HG03558 (cell line): ENCODE measurements around the gene CRKL.
"Not testable (repeated sequence)": the region's sequence is repeated elsewhere in the genome, so short reads cannot be mapped to it uniquely, and the experiment has no call there.

Source experiments
- ATAC-seq: cut with Tn5 transposase; IDR thresholded peaks from one replicate; pipeline ENCODE4 v1.9.1; 2021; ENCODE audit warnings: moderate number of reproducible peaks; ENCODE audit not compliant: unreplicated experiment; ENCODE audit errors: extremely low read depth

Gene CRKL

GRCh38 chr22:20930435-20930834 lies 13.2 kb downstream of the CRKL start:
- ATAC-seq: not testable (repeated sequence)

- no peak for ATAC-seq
Measured at GRCh38 chr22:20931126-20931654, 14.0 kb downstream of the CRKL start.

GRCh38 chr22:20933910-20934309 lies 16.7 kb downstream of the CRKL start:
- no peak for ATAC-seq

- ATAC-seq: not testable (repeated sequence)
Measured at GRCh38 chr22:20935049-20935448, 17.8 kb downstream of the CRKL start.

- not testable (repeated sequence) for ATAC-seq
Measured at GRCh38 chr22:20935780-20936539, 18.8 kb downstream of the CRKL start.

- no peak for ATAC-seq
Measured at GRCh38 chr22:20937031-20937793, 20.0 kb downstream of the CRKL start.

GRCh38 chr22:20937794-20938671 lies 20.8 kb downstream of the CRKL start:
- ATAC-seq: no peak

- not testable (repeated sequence) for ATAC-seq
Measured at GRCh38 chr22:20939457-20940185, 22.4 kb downstream of the CRKL start.

- ATAC-seq: no peak
Measured at GRCh38 chr22:20940186-20940651, 23.0 kb downstream of the CRKL start.

GRCh38 chr22:20940904-20941385 lies 23.7 kb downstream of the CRKL start:
- ATAC-seq: no peak

- not testable (repeated sequence) for ATAC-seq
Measured at GRCh38 chr22:20942203-20942902, 25.1 kb downstream of the CRKL start.

- ATAC-seq: no peak
Measured at GRCh38 chr22:20943104-20943933, 26.1 kb downstream of the CRKL start.

- no peak for ATAC-seq
Measured at GRCh38 chr22:20944042-20944441, 26.8 kb downstream of the CRKL start.

GRCh38 chr22:20945578-20945934 lies 28.3 kb downstream of the CRKL start:
- no peak for ATAC-seq

GRCh38 chr22:20946080-20946986 lies 29.1 kb downstream of the CRKL start:
- ATAC-seq: no peak

GRCh38 chr22:20946991-20947390 lies 29.8 kb downstream of the CRKL start:
- no peak for ATAC-seq

GRCh38 chr22:20948450-20948849 lies 31.2 kb downstream of the CRKL start:
- ATAC-seq: no peak
